ENCODE results near the gene PACS2.

The PACS2 gene

DNA sequence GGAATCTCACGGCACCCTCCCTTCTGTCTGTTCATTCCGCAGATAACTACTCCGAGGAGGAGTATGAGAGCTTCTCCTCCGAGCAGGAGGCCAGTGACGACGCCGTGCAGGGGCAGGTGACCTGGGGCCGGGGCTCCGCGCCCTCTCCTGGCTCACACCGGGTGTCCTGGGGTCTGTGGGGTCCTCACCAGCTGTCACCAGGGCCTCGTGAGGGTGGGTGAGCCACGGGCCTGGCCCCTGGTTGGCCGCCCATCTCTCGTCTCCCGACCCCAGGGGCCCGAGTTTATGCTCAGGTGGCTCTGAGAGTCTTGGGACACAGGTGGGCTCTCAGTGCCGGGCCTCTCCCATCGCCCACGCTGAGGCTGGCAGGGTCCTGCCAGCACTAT is 53.5 kb downstream of the PACS2 start:
- DNase-seq: no peak
- H3K9me3 ChIP-seq: no peaks in the 10 kb centered on the region
- no peaks in the 10 kb centered on the region for H3K27me3 ChIP-seq
- no peak overlapping the region for H3K4me3 ChIP-seq (ENCODE audit: low read depth, low read length)
- peaks cover 4% of the 10 kb centered on the region; the same call in 1 of the 2 replicates for H3K4me1 ChIP-seq
- no peaks in the 10 kb centered on the region for H3K36me3 ChIP-seq
- TF ChIP-seq, protein P1, sequence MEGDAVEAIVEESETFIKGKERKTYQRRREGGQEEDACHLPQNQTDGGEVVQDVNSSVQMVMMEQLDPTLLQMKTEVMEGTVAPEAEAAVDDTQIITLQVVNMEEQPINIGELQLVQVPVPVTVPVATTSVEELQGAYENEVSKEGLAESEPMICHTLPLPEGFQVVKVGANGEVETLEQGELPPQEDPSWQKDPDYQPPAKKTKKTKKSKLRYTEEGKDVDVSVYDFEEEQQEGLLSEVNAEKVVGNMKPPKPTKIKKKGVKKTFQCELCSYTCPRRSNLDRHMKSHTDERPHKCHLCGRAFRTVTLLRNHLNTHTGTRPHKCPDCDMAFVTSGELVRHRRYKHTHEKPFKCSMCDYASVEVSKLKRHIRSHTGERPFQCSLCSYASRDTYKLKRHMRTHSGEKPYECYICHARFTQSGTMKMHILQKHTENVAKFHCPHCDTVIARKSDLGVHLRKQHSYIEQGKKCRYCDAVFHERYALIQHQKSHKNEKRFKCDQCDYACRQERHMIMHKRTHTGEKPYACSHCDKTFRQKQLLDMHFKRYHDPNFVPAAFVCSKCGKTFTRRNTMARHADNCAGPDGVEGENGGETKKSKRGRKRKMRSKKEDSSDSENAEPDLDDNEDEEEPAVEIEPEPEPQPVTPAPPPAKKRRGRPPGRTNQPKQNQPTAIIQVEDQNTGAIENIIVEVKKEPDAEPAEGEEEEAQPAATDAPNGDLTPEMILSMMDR (IDR thresholded peaks at IDR 0.05; ENCODE audit: low read depth, low read length): no peak

DNA sequence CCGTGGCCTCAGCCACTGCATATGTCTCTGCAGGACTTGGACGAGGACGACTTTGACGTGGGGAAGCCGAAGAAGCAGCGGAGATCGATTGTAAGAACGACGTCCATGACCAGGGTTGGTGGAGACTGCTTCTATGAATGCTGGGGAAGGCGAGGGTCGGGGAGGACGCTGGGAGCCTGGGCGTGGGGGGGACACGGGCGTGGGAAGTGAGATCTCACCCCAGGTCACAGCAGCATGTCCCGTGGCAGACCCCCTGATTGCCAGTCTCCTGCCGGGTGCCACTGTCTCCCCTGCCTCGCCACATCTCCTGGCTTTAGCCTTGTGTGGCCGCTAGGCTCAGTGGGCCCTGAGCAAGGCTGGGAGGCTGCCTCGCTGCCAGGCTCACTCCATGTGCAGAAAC is 53.9 kb downstream of the PACS2 start:
- Histone ChIP-seq H3K4me3 (ENCODE audit: low read depth, low read length) (no peak overlapping the region), H3K4me1 (peaks cover 4% of the 10 kb centered on the region; the same call in 1 of the 2 replicates), H3K27me3 (no peaks in the 10 kb centered on the region), H3K9me3 (no peaks in the 10 kb centered on the region), H3K36me3 (no peaks in the 10 kb centered on the region)
- TF ChIP-seq, protein P1 (IDR thresholded peaks at IDR 0.05; ENCODE audit: low read depth, low read length): no peak
- no peak for DNase-seq

DNA sequence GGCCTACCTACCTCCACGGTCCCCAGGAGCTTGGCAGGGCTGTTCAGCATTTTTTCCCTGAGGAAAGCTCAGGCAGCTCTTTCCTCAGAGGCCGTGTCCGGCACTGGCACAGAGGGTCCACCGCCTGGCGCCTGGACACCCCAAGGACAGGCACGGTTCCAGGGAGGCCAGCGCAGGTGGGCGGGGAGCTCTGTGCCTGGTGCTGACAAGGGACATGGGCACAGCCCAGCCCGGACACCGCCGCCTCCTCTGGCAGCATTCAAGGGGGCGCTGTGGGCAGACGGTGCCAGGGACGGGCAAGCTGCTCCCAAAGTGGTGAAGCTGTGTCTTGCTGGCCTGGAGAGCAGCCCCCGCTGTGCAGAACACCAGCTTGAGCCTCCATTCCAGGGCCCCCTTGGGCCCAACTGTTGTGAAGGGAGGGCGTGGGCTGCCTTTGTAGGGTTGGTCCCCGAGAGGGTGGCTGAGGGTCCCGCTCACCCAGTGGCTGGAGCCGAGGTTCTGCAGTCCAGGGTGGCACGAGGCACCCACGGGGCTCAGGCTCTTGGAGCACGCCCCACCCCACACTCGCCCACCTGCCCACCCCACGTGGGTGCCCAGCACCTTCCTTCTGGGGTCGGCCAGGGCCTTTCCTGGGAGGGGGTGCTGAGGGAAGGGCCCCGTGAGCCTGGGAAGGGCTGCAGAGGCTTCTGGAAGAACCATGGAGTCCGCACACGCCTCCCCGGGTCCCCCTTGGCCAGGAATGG is 54.5 kb downstream of the PACS2 start:
- no peaks in the 10 kb centered on the region for H3K36me3 ChIP-seq
- H3K4me3 ChIP-seq (ENCODE audit: low read depth, low read length): no peak overlapping the region
- H3K4me1 ChIP-seq: peaks cover 4% of the 10 kb centered on the region; the same call in 1 of the 2 replicates
- no peaks in the 10 kb centered on the region for H3K27me3 ChIP-seq
- H3K9me3 ChIP-seq: no peaks in the 10 kb centered on the region
- no peak for DNase-seq
- TF ChIP-seq, protein P1 (IDR thresholded peaks at IDR 0.05; ENCODE audit: low read depth, low read length): no peak

DNA sequence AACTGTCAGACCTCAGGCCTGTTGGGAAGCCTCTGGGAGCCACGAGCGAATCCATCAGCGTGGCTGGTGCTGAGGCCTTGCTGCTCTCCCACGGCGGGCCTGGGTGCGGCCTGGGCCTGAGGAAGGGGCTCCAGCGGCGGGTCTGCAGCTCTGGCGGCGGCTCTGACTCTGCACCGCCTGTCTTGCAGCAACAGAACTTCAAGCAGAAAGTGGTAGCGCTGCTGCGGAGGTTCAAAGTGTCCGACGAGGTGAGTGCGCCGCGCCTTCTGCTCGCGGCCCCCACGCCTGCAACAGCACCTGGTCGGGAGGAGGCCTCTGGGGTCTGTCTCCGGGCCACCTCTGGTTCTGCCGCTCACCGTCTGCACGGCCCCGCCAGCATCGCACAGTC is 55.1 kb downstream of the PACS2 start:
- peaks cover 4% of the 10 kb centered on the region; the same call in 1 of the 2 replicates for H3K4me1 ChIP-seq
- H3K9me3 ChIP-seq: no peaks in the 10 kb centered on the region
- no peak for DNase-seq
- H3K27me3 ChIP-seq: no peaks in the 10 kb centered on the region
- H3K36me3 ChIP-seq: no peaks in the 10 kb centered on the region
- TF ChIP-seq, protein P1 (IDR thresholded peaks at IDR 0.05; ENCODE audit: low read depth, low read length): no peak
- no peak overlapping the region for H3K4me3 ChIP-seq (ENCODE audit: low read depth, low read length)

DNA sequence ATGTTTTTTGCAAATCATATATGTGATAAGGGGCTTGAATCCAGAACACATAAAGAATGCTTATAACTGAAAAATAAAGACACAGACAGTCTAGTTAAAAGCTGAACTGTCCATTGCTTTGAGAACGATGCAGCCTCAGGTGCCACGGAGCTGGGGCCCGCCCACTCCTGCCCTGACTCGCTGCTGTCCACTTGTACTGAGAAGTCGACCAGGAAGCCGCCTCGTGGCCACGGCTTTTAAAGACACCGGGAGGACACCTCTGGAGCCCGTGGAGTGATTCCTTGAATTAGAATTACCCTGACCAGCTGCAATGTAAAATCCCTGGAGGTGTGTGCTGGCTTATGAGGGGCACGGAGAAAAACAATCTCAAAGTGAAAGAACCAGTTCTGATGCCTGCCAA is 59.8 kb downstream of the PACS2 start:
- Histone ChIP-seq H3K36me3 (no peaks in the 10 kb centered on the region), H3K4me1 (no peaks in the 10 kb centered on the region), H3K4me3 (ENCODE audit: low read depth, low read length) (no peak overlapping the region), H3K9me3 (no peaks in the 10 kb centered on the region), H3K27me3 (no peaks in the 10 kb centered on the region)
- TF ChIP-seq, protein P1 (IDR thresholded peaks at IDR 0.05; ENCODE audit: low read depth, low read length): no peak
- DNase-seq: no peak

DNA sequence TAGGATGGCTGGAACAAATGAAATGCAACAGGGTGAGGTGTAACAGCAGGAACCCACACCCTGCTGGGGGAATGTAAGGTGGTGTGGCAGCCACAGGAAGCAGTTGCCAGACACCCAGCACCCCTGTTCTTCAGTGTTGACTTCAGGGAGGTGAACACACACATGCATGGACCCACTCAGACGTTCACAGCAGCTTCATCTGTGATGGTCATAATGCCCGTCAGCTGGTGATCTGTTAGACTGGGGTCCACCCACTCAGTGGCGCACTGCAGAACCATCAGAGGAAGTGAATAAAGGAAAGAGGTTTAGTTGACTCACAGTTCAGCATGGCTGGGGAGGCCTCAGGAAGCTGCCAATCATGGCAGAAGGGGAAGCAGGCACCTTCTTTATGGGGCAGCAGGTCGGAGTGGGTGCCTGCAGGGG is 61.1 kb downstream of the PACS2 start:
- Histone ChIP-seq H3K4me3 (ENCODE audit: low read depth, low read length) (no peak overlapping the region), H3K4me1 (no peaks in the 10 kb centered on the region), H3K9me3 (no peaks in the 10 kb centered on the region), H3K36me3 (no peaks in the 10 kb centered on the region), H3K27me3 (no peaks in the 10 kb centered on the region)
- TF ChIP-seq, protein P1 (IDR thresholded peaks at IDR 0.05; ENCODE audit: low read depth, low read length): no peak
- no peak for DNase-seq
